GM18858 (cell line): ENCODE data around the gene NCKIPSD.

ENCODE experiments used
- ATAC-seq: cut with Tn5 transposase; IDR thresholded peaks from one replicate; pipeline ENCODE4 v1.9.1; 2021; ENCODE audit not compliant: unreplicated experiment

NCKIPSD gene

DNA sequence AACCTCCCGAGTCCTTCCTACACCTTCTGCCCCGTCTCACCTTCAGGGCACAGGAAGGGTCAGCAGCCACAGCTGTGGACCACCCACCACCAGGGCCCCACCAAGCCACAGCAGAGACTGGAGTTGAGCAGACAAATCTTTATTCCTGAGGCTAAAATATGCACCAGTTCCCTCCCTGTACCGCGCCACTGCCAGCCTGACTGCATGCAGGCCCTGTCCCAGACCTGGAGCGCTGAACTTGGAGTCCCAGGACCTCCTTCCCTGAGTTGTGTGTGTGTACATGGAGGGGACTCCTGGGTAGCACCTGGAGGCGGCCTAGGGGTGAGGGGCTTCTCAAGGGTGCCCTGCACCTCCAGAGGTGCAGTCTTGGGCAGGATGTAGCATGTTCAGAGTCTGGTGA is 60.1 kb downstream of the NCKIPSD start:
- ATAC-seq = no peak

- ATAC-seq = no peak
These were observed 60.9 kb downstream of the NCKIPSD start for GRCh38 chr3:48624767-48625166.

GRCh38 chr3:48623851-48624547 is 61.7 kb downstream of the NCKIPSD start:
- ATAC-seq = no peak
